A549 (cell line): ENCODE measurements around the gene TTLL1. TPM values are rescaled to one million over a fixed set of nuclear protein-coding genes. Genes with fewer than 3 reads are reported as not detected.

ENCODE experiments used
- ATAC-seq, 2 experiments: fragments of 200-7000 bp in 1 of 2; fragments of >200 bp in 1 of 2; cut with Nextera tagmentation in 1 of 2; cut with Tn5 transposase in 1 of 2; 3 replicates each; pipeline versions ENCODE4 v1.8.0 to v1.9.1; 2018 to 2020; ENCODE audit warnings: mild to moderate bottlenecking in 1 of 2, moderate library complexity in 1 of 2
- CTCF ChIA-PET: fragments of 300-600 bp; sonication (Branson Sonifier 250); formaldehyde crosslinking; extraction: SDS; loops from one replicate; lab custom pipeline; 2021; ENCODE audit warnings: antibody characterized with exemption, inconsistent platforms; lab: Yijun Ruan, JAX
- POLR2A ChIA-PET: fragments of 350-600 bp; formaldehyde crosslinking; extraction: SDS; loops from one replicate; lab custom pipeline; 2021; ENCODE audit warnings: antibody characterized with exemption, inconsistent platforms; lab: Yijun Ruan, JAX
- DNase-seq, 2 experiments: peaks; one replicate each; pipeline versions ENCODE4 v3.0.0 to v3.0.0-alpha.2; 2011 to 2016; ENCODE audit warnings: low read depth in 1 of 2, low spot score in 1 of 2
- FAIRE-seq: peaks from 2 replicates; lab custom pipeline; 2011; peaks lifted over from hg19 to GRCh38; lab: Jason Lieb, UNC
- H3K27ac ChIP-seq, 2 experiments: fragments of >200 bp; sonication (Bioruptor Twin); formaldehyde crosslinking; 3 replicates each; pipeline ENCODE4 v1.5.1; 2016 to 2017
- H3K4me1 ChIP-seq: fragments of >200 bp; sonication (Bioruptor Twin); formaldehyde crosslinking; 3 replicates; pipeline ENCODE4 v1.6.1; 2016
- H3K4me2 ChIP-seq: fragments of >200 bp; sonication (Bioruptor Twin); formaldehyde crosslinking; 3 replicates; pipeline ENCODE4 v1.6.1; 2016
- H3K4me3 ChIP-seq: fragments of >200 bp; sonication (Bioruptor Twin); formaldehyde crosslinking; 3 replicates; pipeline ENCODE4 v1.5.1; 2016
- H3K9me3 ChIP-seq: fragments of >200 bp; sonication (Bioruptor Twin); formaldehyde crosslinking; 3 replicates; pipeline ENCODE4 v1.6.1; 2016
- BHLHE40 ChIP-seq: IDR thresholded peaks from 2 replicates; pipeline ENCODE4 v1.6.1; 2012; ENCODE audit warnings: low read depth, low read length, inconsistent platforms
- CBX2 ChIP-seq: fragments of 200-600 bp; sonication (generic); IDR thresholded peaks from 2 replicates; pipeline ENCODE4 v1.6.1; 2016; ENCODE audit warnings: low read depth, mild to moderate bottlenecking, borderline replicate concordance
- CBX8 ChIP-seq: fragments of 200-600 bp; sonication (generic); IDR thresholded peaks from 2 replicates; pipeline ENCODE4 v1.6.1; 2016
- CHD4 ChIP-seq: fragments of 200-600 bp; sonication (generic); IDR thresholded peaks from 2 replicates; pipeline ENCODE4 v1.6.1; 2016; ENCODE audit warnings: antibody characterized with exemption, mild to moderate bottlenecking, borderline replicate concordance
- CTCF ChIP-seq: fragments of >200 bp; sonication (Bioruptor Twin); formaldehyde crosslinking; IDR thresholded peaks from 3 replicates; pipeline ENCODE4 v1.5.1; 2016
- EHF ChIP-seq: fragments of 250-450 bp; sonication (Bioruptor Pico); IDR thresholded peaks from 2 replicates; pipeline ENCODE4 v1.5.0; 2020; ENCODE audit warnings: mild to moderate bottlenecking
- EHMT2 ChIP-seq: fragments of 200-600 bp; sonication (generic); IDR thresholded peaks from 2 replicates; pipeline ENCODE4 v1.6.1; 2016; ENCODE audit warnings: antibody characterized with exemption, low read depth, mild to moderate bottlenecking, moderate library complexity
- FOSL2 ChIP-seq, 2 experiments: fragments of 450-650 bp in 1 of 2; fragments of >200 bp in 1 of 2; sonication (Bioruptor Twin) in 1 of 2; formaldehyde crosslinking; IDR thresholded peaks; 2 replicates each; pipeline versions ENCODE4 v1.5.0 to v1.6.1; 2016 to 2020; ENCODE audit warnings: mild to moderate bottlenecking in 1 of 2, moderate library complexity in 1 of 2
- GATA3 ChIP-seq: IDR thresholded peaks from 2 replicates; pipeline ENCODE4 v1.6.1; 2012; ENCODE audit warnings: borderline replicate concordance
- HES2 ChIP-seq: fragments of >200 bp; sonication (Bioruptor Twin); formaldehyde crosslinking; IDR thresholded peaks from 2 replicates; pipeline ENCODE4 v1.6.1; 2016
- HEYL ChIP-seq: fragments of 250-450 bp; sonication (Bioruptor Pico); IDR thresholded peaks from 2 replicates; pipeline ENCODE4 v1.8.0; 2021; ENCODE audit warnings: mild to moderate bottlenecking, moderate library complexity
- HOXB13 ChIP-seq: fragments of 250-450 bp; sonication (Bioruptor Pico); IDR thresholded peaks from 2 replicates; pipeline ENCODE4 v1.5.0; 2020; ENCODE audit warnings: low read depth, mild to moderate bottlenecking, moderate library complexity
- JUN ChIP-seq, 2 experiments: fragments of >200 bp; sonication (Bioruptor Twin); formaldehyde crosslinking; IDR thresholded peaks; 2 replicates in 1 of 2; 3 replicates in 1 of 2; pipeline ENCODE4 v1.6.1; 2016 to 2017
- JUNB ChIP-seq: fragments of >200 bp; sonication (Bioruptor Twin); formaldehyde crosslinking; IDR thresholded peaks from 2 replicates; pipeline ENCODE4 v1.6.1; 2016
- KDM5A ChIP-seq: fragments of 200-600 bp; sonication (generic); IDR thresholded peaks from 2 replicates; pipeline ENCODE4 v1.6.1; 2016; ENCODE audit warnings: antibody characterized with exemption, mild to moderate bottlenecking
- MAX ChIP-seq: IDR thresholded peaks from 2 replicates; pipeline ENCODE4 v1.6.1; 2012
- MAZ ChIP-seq: fragments of 150-350 bp; IDR thresholded peaks from 2 replicates; pipeline ENCODE4 v1.6.1; 2014; ENCODE audit warnings: antibody characterized with exemption, low read depth, low read length, borderline replicate concordance
- NFE2L2 ChIP-seq: fragments of 150-350 bp; conservative IDR thresholded peaks from 2 replicates; pipeline ENCODE4 v1.6.1; 2014; ENCODE audit warnings: low read length
- NPAS2 ChIP-seq: fragments of 250-450 bp; sonication (Bioruptor Pico); IDR thresholded peaks from 2 replicates; pipeline ENCODE4 v1.8.0; 2022; ENCODE audit warnings: mild to moderate bottlenecking, moderate library complexity, borderline replicate concordance
- PBX3 ChIP-seq: IDR thresholded peaks from 2 replicates; pipeline ENCODE4 v1.6.1; 2012
- POLR2A ChIP-seq: IDR thresholded peaks from 2 replicates; pipeline ENCODE4 v1.6.1; 2012; ENCODE audit warnings: mild to moderate bottlenecking, low read length
- RAD21 ChIP-seq, 2 experiments: fragments of >200 bp in 1 of 2; sonication (Bioruptor Twin) in 1 of 2; formaldehyde crosslinking in 1 of 2; IDR thresholded peaks in 1 of 2; conservative IDR thresholded peaks in 1 of 2; 2 replicates in 1 of 2; 3 replicates in 1 of 2; pipeline ENCODE4 v1.6.1; 2012 to 2018; ENCODE audit warnings: inconsistent platforms in 1 of 2
- RARB ChIP-seq: fragments of 250-450 bp; sonication (Bioruptor Pico); IDR thresholded peaks from 2 replicates; pipeline ENCODE4 v1.8.0; 2021; ENCODE audit warnings: mild to moderate bottlenecking, moderate library complexity
- RCOR1 ChIP-seq: fragments of 150-350 bp; IDR thresholded peaks from 2 replicates; pipeline ENCODE4 v1.6.1; 2014; ENCODE audit warnings: antibody characterized with exemption, low read length, low read depth
- RFX5 ChIP-seq: fragments of 450-650 bp; IDR thresholded peaks from 2 replicates; pipeline ENCODE4 v1.7.1; 2014; ENCODE audit warnings: antibody characterized with exemption, mild to moderate bottlenecking, moderate library complexity
- RNF2 ChIP-seq: fragments of 200-600 bp; sonication (generic); IDR thresholded peaks from 2 replicates; pipeline ENCODE4 v1.6.1; 2016; ENCODE audit warnings: low read depth, mild to moderate bottlenecking, antibody characterized with exemption, moderate library complexity, borderline replicate concordance
- SMC3 ChIP-seq: fragments of >200 bp; sonication (Bioruptor Twin); formaldehyde crosslinking; IDR thresholded peaks from 3 replicates; pipeline ENCODE4 v1.6.1; 2018; ENCODE audit warnings: inconsistent platforms
- TFCP2L1 ChIP-seq: fragments of 250-450 bp; sonication (Bioruptor Pico); IDR thresholded peaks from 2 replicates; pipeline ENCODE4 v1.5.0; 2021; ENCODE audit warnings: mild to moderate bottlenecking
- ZSCAN20 ChIP-seq: fragments of 250-450 bp; sonication (Bioruptor Pico); IDR thresholded peaks from 2 replicates; pipeline ENCODE4 v1.8.0; 2022; ENCODE audit warnings: mild to moderate bottlenecking, moderate library complexity
- WGBS: methylation state at CpG from one replicate; pipeline ENCODE4 v1.1.6; 2017; ENCODE audit errors: missing lambda C conversion rate; 5-methylcytosine and 5-hydroxymethylcytosine counted together
- polyA plus RNA-seq, 4 experiments: library from polyadenylated mRNA; depleted of rRNA in 3 of 4; stranded (reverse); fragments of >200 nt; fragmentation: RNase III in 1 of 4; extraction: RNeasy Plus Mini Kit Qiagen cat#74134 plus additional on column Dnase treatment in 1 of 4; gene quantifications; 2 replicates in 3 of 4; 3 replicates in 1 of 4; pipeline ENCODE4 v1.2.3, GENCODE V29; 2011 to 2017

Gene TTLL1
- polyA plus RNA-seq, 2 of the 4 experiments (the other 2 are of a cell fraction) = 2.3 to 5.0 TPM

- Histone ChIP-seq H3K27ac (no peak overlapping the region), H3K4me2 (no peak overlapping the region), H3K9me3 (no peaks in the 10 kb centered on the region), H3K4me1 (0 out of 3 replicates have a peak, but pooled peaks cover 4% of the 10 kb centered on the region), H3K4me3 (no peak overlapping the region)
- POLR2A ChIA-PET = no interaction called here
- no peak for FAIRE-seq
- 92% methylated on average over 14 of the region's 14 CpGs for WGBS
- no peak for DNase-seq
- no peak for TF ChIP-seq RFX5
- TF ChIP-seq RARB (CRISPR knock-in tag) = no peak
- no peak for TF ChIP-seq ZSCAN20 (CRISPR knock-in tag)
- TF ChIP-seq TFCP2L1 (CRISPR knock-in tag) = no peak
- no peak for TF ChIP-seq NFE2L2
- no peak for ATAC-seq
- CTCF ChIA-PET = interaction anchor here (0.6 kb wide), 2 partner anchors 89 to 470 kb away, joined by 3 read pairs; no protein-coding TSS in a partner anchor
Observed at GRCh38 chr22:43079742-43080141, 9.4 kb downstream of the TTLL1 start.

- TF ChIP-seq PBX3 = no peak
- TF ChIP-seq NPAS2 (CRISPR knock-in tag) = no peak
- no peak for TF ChIP-seq HOXB13 (CRISPR knock-in tag)
- TF ChIP-seq GATA3 = no peak
- TF ChIP-seq JUN (IDR thresholded peaks at IDR 0.05) = no peak
- TF ChIP-seq RAD21 (conservative IDR thresholded peaks at IDR 0.05 in 1 of 2, IDR thresholded peaks at IDR 0.05 in 1 of 2) = no peak
- no peak for TF ChIP-seq EHF (CRISPR knock-in tag)
- no peak for TF ChIP-seq FOSL2 (IDR thresholded peaks at IDR 0.05)
- TF ChIP-seq FOSL2 (CRISPR knock-in tag; IDR thresholded peaks at IDR 0.05) = no peak
- TF ChIP-seq JUNB = no peak
- TF ChIP-seq CHD4 = no peak
- no peak for TF ChIP-seq CBX8
- no peak for TF ChIP-seq CTCF
- ChIA-PET POLR2A (no interaction called here), CTCF (interaction anchor here (0.6 kb wide), 1 partner anchor 350 kb away, joined by 3 read pairs; no protein-coding TSS in a partner anchor)
- DNase-seq (no peak), ATAC-seq (peak in 1 of 2 experiments; percentile 24; a peak in 1 of 6 replicates), FAIRE-seq (no peak)
- no peak overlapping the region for H3K27ac ChIP-seq
- H3K4me1 ChIP-seq = 0 out of 3 replicates have a peak, but pooled peaks cover 4% of the 10 kb centered on the region
- no peak overlapping the region for H3K4me3 ChIP-seq
- H3K9me3 ChIP-seq = no peaks in the 10 kb centered on the region
- H3K4me2 ChIP-seq = no peak overlapping the region
- WGBS = 79% methylated on average over 11 of the region's 12 CpGs
Observed at GRCh38 chr22:43078522-43078921, 10.7 kb downstream of the TTLL1 start.

GRCh38 chr22:43077121-43077877 lies 11.9 kb downstream of the TTLL1 start:
- Histone ChIP-seq H3K4me1 (0 out of 3 replicates have a peak, but pooled peaks cover 4% of the 10 kb centered on the region), H3K9me3 (no peaks in the 10 kb centered on the region), H3K27ac (no peak overlapping the region), H3K4me3 (no peak overlapping the region), H3K4me2 (no peak overlapping the region)
- DNase-seq = no peak
- no peak for ATAC-seq
- no peak for FAIRE-seq
- CTCF ChIA-PET = interaction anchor here (1.0 kb wide), 1 partner anchor 13 kb away, joined by 4 read pairs; no protein-coding TSS in a partner anchor
- 85% methylated on average over 16 of the region's 20 CpGs for WGBS
- TF ChIP-seq BHLHE40 = no peak
- TF ChIP-seq JUNB = no peak
- no peak for TF ChIP-seq MAZ
- no peak for TF ChIP-seq HEYL (CRISPR knock-in tag)
- no peak for TF ChIP-seq RNF2
- TF ChIP-seq CBX8 = no peak
- no peak for TF ChIP-seq CHD4
- no peak for TF ChIP-seq HES2
- TF ChIP-seq RARB (CRISPR knock-in tag) = no peak
- no peak for TF ChIP-seq MAX
- no peak for TF ChIP-seq NPAS2 (CRISPR knock-in tag)
- TF ChIP-seq CBX2 = no peak
- TF ChIP-seq SMC3 = no peak
- no peak for TF ChIP-seq FOSL2 (IDR thresholded peaks at IDR 0.05)
- no peak for TF ChIP-seq FOSL2 (CRISPR knock-in tag; IDR thresholded peaks at IDR 0.05)
- TF ChIP-seq KDM5A = no peak
- TF ChIP-seq RCOR1 = no peak
- TF ChIP-seq POLR2A = no peak
- TF ChIP-seq GATA3 = no peak
- TF ChIP-seq EHMT2 = no peak
- TF ChIP-seq RFX5 = no peak
- POLR2A ChIA-PET = no interaction called here
